Sigmoid colon (tissue), 7 donors: ENCODE results near the gene NIN. TPM values are rescaled to one million over a fixed set of nuclear protein-coding genes. Genes with fewer than 3 reads are reported as not detected.

ENCODE experiments used
- DNase-seq: peaks from one replicate; pipeline ENCODE4 v3.0.0-alpha.2; 2019
- H3K27ac ChIP-seq, 4 donors: fragments of 200-600 bp; sonication (generic); one replicate each; pipeline ENCODE4 v1.5.1; 2016 to 2019; ENCODE audit warnings: mild to moderate bottlenecking in 1 of 4
- H3K27me3 ChIP-seq, 3 donors: fragments of 200-600 bp; sonication (generic); one replicate each; pipeline ENCODE4 v1.5.1; 2019; ENCODE audit warnings: mild to moderate bottlenecking in 1 of 3
- H3K36me3 ChIP-seq, 4 donors: fragments of 200-600 bp; sonication (generic); one replicate each; pipeline ENCODE4 v1.5.1; 2016 to 2019
- H3K4me1 ChIP-seq, 4 donors: fragments of 200-600 bp; sonication (generic); one replicate each; pipeline ENCODE4 v1.5.1; 2017 to 2019
- H3K4me3 ChIP-seq, 4 donors: fragments of 200-600 bp; sonication (generic); one replicate each; pipeline ENCODE4 v1.5.1; 2017 to 2019; ENCODE audit warnings: mild to moderate bottlenecking in 2 of 4, moderate library complexity in 1 of 4
- H3K9me3 ChIP-seq, 4 donors: fragments of 200-600 bp in 3 of 4; sonication (generic) in 3 of 4; one replicate each; pipeline versions ENCODE4 v1.5.1 to v1.6.1; 2013 to 2019
- CTCF ChIP-seq, 4 experiments: fragments of 450-650 bp in 3 of 4; fragments of 200-600 bp in 1 of 4; IDR thresholded peaks; one replicate each; pipeline ENCODE4 v1.5.1; 2016 to 2019; ENCODE audit warnings: antibody characterized with exemption in 4 of 4, mild to moderate bottlenecking in 3 of 4, moderate library complexity in 2 of 4
- EP300 ChIP-seq, 4 donors: sonication (generic); formaldehyde crosslinking; IDR thresholded peaks; one replicate each; pipeline ENCODE4 v1.6.1; 2017; ENCODE audit warnings: antibody characterized with exemption in 4 of 4
- POLR2A ChIP-seq, 2 donors: fragments of 450-650 bp; IDR thresholded peaks; one replicate each; pipeline ENCODE4 v1.6.1; 2016; ENCODE audit warnings: antibody characterized with exemption in 2 of 2, mild to moderate bottlenecking in 2 of 2, moderate library complexity in 2 of 2
- POLR2AphosphoS5 ChIP-seq, 4 donors: sonication (generic); formaldehyde crosslinking; IDR thresholded peaks; one replicate each; pipeline ENCODE4 v1.6.1; 2017; ENCODE audit warnings: antibody characterized with exemption in 4 of 4
- WGBS, 2 donors: extraction: QIAGEN DNeasy Blood & Tissue Kit; methylation state at CpG; one replicate each; pipeline ENCODE4 v1.1.7; 2013; 5-methylcytosine and 5-hydroxymethylcytosine counted together
- intact Hi-C: fragments of 100-400 bp; cut with DNase I; formaldehyde crosslinking; loops from one replicate; pipeline ENCODE4 v1.15.1; 2023
- polyA plus RNA-seq, 3 donors: library from polyadenylated mRNA; stranded (reverse); fragments of 200-250 nt; gene quantifications; one replicate each; pipeline ENCODE4 v1.2.3, GENCODE V29; 2013
- total RNA-seq, 4 donors: library from RNA; depleted of rRNA; stranded (reverse); fragments of >200 nt; gene quantifications; one replicate each; pipeline ENCODE4 v1.1.0, GENCODE V29; 2016
- donor health status: healthy with polysubstance abuse.
- donor health status: Bipolar disorder and iron deficiency.
- donor health status: healthy.

The NIN gene
- total and polyA plus RNA-seq, 7 donors = 3.6 to 38.2 (median 20.7) TPM

GRCh38 chr14:50791201-50791600 lies 39.8 kb downstream of the NIN start:
- Histone ChIP-seq H3K27ac (no peak overlapping the region), H3K4me3 (no peak overlapping the region), H3K27me3 (no peaks in the 10 kb centered on the region), H3K4me1 (peaks cover 0 to 15% (median 5%) of the 10 kb centered on the region in 4 donors), H3K36me3 (peaks cover 0 to 24% (median 6%) of the 10 kb centered on the region in 4 donors), H3K9me3 (no peaks in the 10 kb centered on the region)
- intact Hi-C loops = no loop called here
- WGBS, 2 donors = 68 to 92% methylated on average over 3 of the region's 3 CpGs
- no peak for DNase-seq
- TF ChIP-seq CTCF (IDR thresholded peaks at IDR 0.05) (no peak), POLR2A (IDR thresholded peaks at IDR 0.05) (no peak), EP300 (IDR thresholded peaks at IDR 0.05) (no peak), POLR2AphosphoS5 (IDR thresholded peaks at IDR 0.05) (no peak)

GRCh38 chr14:50790589-50790988 lies 40.4 kb downstream of the NIN start:
- WGBS, 2 donors = 78 to 96% methylated on average over 2 of the region's 2 CpGs

GRCh38 chr14:50786751-50787464 lies 44.1 kb downstream of the NIN start:
- H3K9me3 ChIP-seq = no peaks in the 10 kb centered on the region
- no peak overlapping the region for H3K4me3 ChIP-seq
- peaks cover 0 to 17% (median 1%) of the 10 kb centered on the region in 4 donors for H3K36me3 ChIP-seq
- TF ChIP-seq POLR2AphosphoS5 (IDR thresholded peaks at IDR 0.05) = no peak
- no peak for TF ChIP-seq POLR2A (IDR thresholded peaks at IDR 0.05)
- TF ChIP-seq EP300 (IDR thresholded peaks at IDR 0.05) = no peak
- TF ChIP-seq CTCF (IDR thresholded peaks at IDR 0.05) = no peak
- DNase-seq = no peak
- intact Hi-C loops = no loop called here
- WGBS, 2 donors = 52 to 71% methylated on average over 3 of the region's 3 CpGs
- peaks cover 0 to 5% (median 0%) of the 10 kb centered on the region in 4 donors for H3K4me1 ChIP-seq
- H3K27me3 ChIP-seq = no peaks in the 10 kb centered on the region
- no peak overlapping the region for H3K27ac ChIP-seq

More at GRCh38 chr14:50790589-50790988, 40.4 kb downstream of the NIN start:
- H3K4me3 ChIP-seq = no peak overlapping the region
- TF ChIP-seq CTCF (IDR thresholded peaks at IDR 0.05) = no peak
- TF ChIP-seq POLR2AphosphoS5 (IDR thresholded peaks at IDR 0.05) = no peak
- no peak for TF ChIP-seq EP300 (IDR thresholded peaks at IDR 0.05)
- no peak for TF ChIP-seq POLR2A (IDR thresholded peaks at IDR 0.05)
- no peaks in the 10 kb centered on the region for H3K27me3 ChIP-seq
- intact Hi-C loops = no loop called here
- no peak overlapping the region for H3K27ac ChIP-seq
- peaks cover 0 to 24% (median 6%) of the 10 kb centered on the region in 4 donors for H3K36me3 ChIP-seq
- no peak for DNase-seq
- H3K9me3 ChIP-seq = no peaks in the 10 kb centered on the region
- peaks cover 0 to 9% (median 4%) of the 10 kb centered on the region in 4 donors for H3K4me1 ChIP-seq

GRCh38 chr14:50785457-50786063 lies 45.4 kb downstream of the NIN start:
- Histone ChIP-seq H3K36me3 (peaks cover 0 to 11% (median 0%) of the 10 kb centered on the region in 4 donors), H3K27ac (no peak overlapping the region)
- intact Hi-C loops = no loop called here

More at GRCh38 chr14:50785457-50786063, 45.4 kb downstream of the NIN start:
- DNase-seq = no peak
- WGBS, 2 donors = 54 to 75% methylated on average over 8 of the region's 8 CpGs
- no peaks in the 10 kb centered on the region for H3K9me3 ChIP-seq
- no peaks in the 10 kb centered on the region for H3K27me3 ChIP-seq
- TF ChIP-seq POLR2AphosphoS5 (IDR thresholded peaks at IDR 0.05) (no peak), EP300 (IDR thresholded peaks at IDR 0.05) (no peak), CTCF (IDR thresholded peaks at IDR 0.05) (no peak), POLR2A (IDR thresholded peaks at IDR 0.05) (no peak)
- no peak overlapping the region for H3K4me3 ChIP-seq
- H3K4me1 ChIP-seq = peaks cover 0 to 5% (median 0%) of the 10 kb centered on the region in 4 donors
